Thoracic aorta (tissue), 2 donors: ENCODE results near the gene VIPR2. TPM values are rescaled to one million over a fixed set of nuclear protein-coding genes. Genes with fewer than 3 reads are reported as not detected.
"Not testable (repeated sequence)": the region's sequence is repeated elsewhere in the genome, so short reads cannot be mapped to it uniquely, and the experiment has no call there.

Source experiments
- ATAC-seq: fragments of 150-250 bp; one replicate; pipeline ENCODE4 v1.8.0; 2017; ENCODE audit warnings: low read depth; ENCODE audit not compliant: insufficient number of reproducible peaks, low FRiP score
- DNase-seq: peaks from one replicate; pipeline ENCODE4 v3.0.0-alpha.2; 2020; ENCODE audit warnings: low spot score
- H3K27ac ChIP-seq, 2 donors: fragments of 200-600 bp; sonication (generic); 1 replicate in 1 of 2; 2 replicates in 1 of 2; pipeline ENCODE4 v1.5.1; 2016; ENCODE audit warnings: mild to moderate bottlenecking in 2 of 2, moderate library complexity in 2 of 2
- H3K27me3 ChIP-seq: fragments of 200-600 bp; sonication (generic); replicated peaks from 2 replicates; pipeline ENCODE4 v1.6.0; 2016; ENCODE audit warnings: mild to moderate bottlenecking; ENCODE audit not compliant: insufficient read depth
- H3K36me3 ChIP-seq: fragments of 200-600 bp; sonication (generic); one replicate; pipeline ENCODE4 v1.5.1; 2016
- H3K4me1 ChIP-seq, 2 donors: fragments of 200-600 bp; sonication (generic); 1 replicate in 1 of 2; 2 replicates in 1 of 2; pipeline versions ENCODE4 v1.5.1 to v1.6.0; 2016; ENCODE audit warnings: low read depth in 2 of 2, mild to moderate bottlenecking in 1 of 2; ENCODE audit not compliant: control insufficient read depth in 1 of 2
- H3K4me3 ChIP-seq: fragments of 200-600 bp; sonication (generic); 2 replicates; pipeline ENCODE4 v1.5.1; 2016; ENCODE audit warnings: mild to moderate bottlenecking
- H3K9me3 ChIP-seq: fragments of 200-600 bp; sonication (generic); 2 replicates; pipeline ENCODE4 v1.5.1; 2016
- total RNA-seq, 2 donors: library from RNA; depleted of rRNA; stranded (reverse); fragments of >200 nt; gene quantifications; one replicate each; pipeline versions ENCODE4 v1.1.0 to v1.2.3, GENCODE V29; 2016
- TF ChIP-seq, protein P1 (sequence below): fragments of 200-600 bp; sonication (generic); IDR thresholded peaks from one replicate; pipeline ENCODE4 v1.5.1; 2019; ENCODE audit warnings: antibody characterized with exemption

The VIPR2 gene
- total RNA-seq, 2 donors from 2014 or later, result 18.3 to 29.5 TPM

DNA sequence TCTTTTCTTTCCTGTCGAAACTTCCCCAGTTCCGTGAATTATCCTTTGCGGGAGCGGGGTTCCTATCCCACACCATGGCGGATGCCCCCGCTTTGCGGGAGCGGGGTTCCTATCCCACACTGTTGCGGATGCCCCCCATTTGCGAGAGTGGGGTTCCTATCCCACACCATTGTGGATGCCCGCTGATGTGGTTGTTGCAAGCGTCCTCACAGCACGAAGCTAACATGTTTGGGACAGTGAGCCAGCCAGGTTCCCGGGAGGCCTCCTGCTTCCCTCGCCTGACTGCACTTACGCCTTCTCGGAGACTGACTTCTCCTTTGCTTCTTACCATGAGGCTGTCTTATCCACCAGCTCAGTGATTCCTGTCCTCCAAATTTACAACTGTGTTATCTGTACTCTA, 134.7 kb downstream of the VIPR2 start:
- H3K4me1 ChIP-seq, result peaks cover 38 to 45% of the 10 kb centered on the region in 2 donors
- H3K4me3 ChIP-seq, result no peak overlapping the region
- H3K27ac ChIP-seq, result no peak overlapping the region
- DNase-seq (no peak), ATAC-seq (no peak)
- H3K9me3 ChIP-seq, result no peaks in the 10 kb centered on the region
- TF ChIP-seq, protein P1, sequence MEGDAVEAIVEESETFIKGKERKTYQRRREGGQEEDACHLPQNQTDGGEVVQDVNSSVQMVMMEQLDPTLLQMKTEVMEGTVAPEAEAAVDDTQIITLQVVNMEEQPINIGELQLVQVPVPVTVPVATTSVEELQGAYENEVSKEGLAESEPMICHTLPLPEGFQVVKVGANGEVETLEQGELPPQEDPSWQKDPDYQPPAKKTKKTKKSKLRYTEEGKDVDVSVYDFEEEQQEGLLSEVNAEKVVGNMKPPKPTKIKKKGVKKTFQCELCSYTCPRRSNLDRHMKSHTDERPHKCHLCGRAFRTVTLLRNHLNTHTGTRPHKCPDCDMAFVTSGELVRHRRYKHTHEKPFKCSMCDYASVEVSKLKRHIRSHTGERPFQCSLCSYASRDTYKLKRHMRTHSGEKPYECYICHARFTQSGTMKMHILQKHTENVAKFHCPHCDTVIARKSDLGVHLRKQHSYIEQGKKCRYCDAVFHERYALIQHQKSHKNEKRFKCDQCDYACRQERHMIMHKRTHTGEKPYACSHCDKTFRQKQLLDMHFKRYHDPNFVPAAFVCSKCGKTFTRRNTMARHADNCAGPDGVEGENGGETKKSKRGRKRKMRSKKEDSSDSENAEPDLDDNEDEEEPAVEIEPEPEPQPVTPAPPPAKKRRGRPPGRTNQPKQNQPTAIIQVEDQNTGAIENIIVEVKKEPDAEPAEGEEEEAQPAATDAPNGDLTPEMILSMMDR, result no peak
- H3K27me3 ChIP-seq, result no peaks in the 10 kb centered on the region
- no peaks in the 10 kb centered on the region for H3K36me3 ChIP-seq

DNA sequence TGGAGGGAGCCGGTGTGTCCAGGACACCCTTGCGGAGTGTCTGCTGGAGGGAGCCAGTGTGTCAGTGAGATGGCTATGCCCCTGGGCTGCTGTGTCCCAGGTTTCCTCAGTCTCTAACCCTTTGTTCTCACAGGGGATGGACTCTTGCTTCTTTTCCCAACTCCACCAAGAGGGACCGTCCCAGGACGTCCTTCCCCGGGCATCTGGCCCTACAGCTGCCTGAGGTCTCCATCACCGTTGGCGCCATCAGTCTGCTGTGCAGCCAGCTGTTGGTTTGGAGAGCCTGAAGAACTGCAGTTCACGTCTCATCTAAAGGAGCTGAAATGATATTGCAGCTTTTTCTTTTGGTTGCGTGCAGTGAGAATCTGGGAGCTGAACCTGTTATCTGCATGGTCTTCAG, 136.2 kb downstream of the VIPR2 start:
- ATAC-seq (no peak), DNase-seq (no peak)
- no peaks in the 10 kb centered on the region for H3K27me3 ChIP-seq
- no peak overlapping the region for H3K27ac ChIP-seq
- no peaks in the 10 kb centered on the region for H3K9me3 ChIP-seq
- no peak overlapping the region for H3K4me3 ChIP-seq
- no peaks in the 10 kb centered on the region for H3K36me3 ChIP-seq
- TF ChIP-seq, protein P1, result no peak
- peaks cover 25 to 30% of the 10 kb centered on the region in 2 donors for H3K4me1 ChIP-seq

DNA sequence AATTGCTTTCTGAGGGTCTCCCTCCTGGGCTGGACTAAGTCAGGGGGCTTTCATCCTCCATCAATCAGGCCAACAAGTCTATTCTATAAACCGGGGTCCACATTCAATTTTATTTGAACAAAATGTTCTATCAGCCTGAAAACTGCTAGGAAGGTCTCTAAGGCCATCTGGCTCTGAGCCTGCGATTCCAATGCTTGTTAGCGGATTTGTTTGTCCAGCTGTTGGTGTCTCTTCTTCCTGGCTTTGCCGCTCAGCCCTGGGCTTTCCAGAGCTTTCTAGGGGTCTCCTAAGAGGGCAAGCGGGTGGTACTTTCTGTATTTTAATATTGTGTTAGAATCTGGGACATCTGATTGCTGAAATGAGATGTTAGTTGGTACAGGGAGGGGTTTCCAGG, 136.7 kb downstream of the VIPR2 start:
- Histone ChIP-seq H3K36me3 (no peaks in the 10 kb centered on the region), H3K4me3 (no peak overlapping the region), H3K27ac (no peak overlapping the region), H3K27me3 (no peaks in the 10 kb centered on the region), H3K9me3 (no peaks in the 10 kb centered on the region), H3K4me1 (peaks cover 21 to 26% of the 10 kb centered on the region in 2 donors)
- ATAC-seq (no peak), DNase-seq (no peak)
- TF ChIP-seq, protein P1, result no peak

- H3K27me3 ChIP-seq, result no peaks in the 10 kb centered on the region
- no peaks in the 10 kb centered on the region for H3K36me3 ChIP-seq
- H3K27ac ChIP-seq, result no peak overlapping the region
- no peaks in the 10 kb centered on the region for H3K9me3 ChIP-seq
- DNase-seq (no peak), ATAC-seq (no peak)
- peaks cover 19 to 20% of the 10 kb centered on the region in 2 donors for H3K4me1 ChIP-seq
- TF ChIP-seq, protein P1, result no peak
- no peak overlapping the region for H3K4me3 ChIP-seq
Measured at GRCh38 chr7:159007364-159007995, 137.2 kb downstream of the VIPR2 start.

DNA sequence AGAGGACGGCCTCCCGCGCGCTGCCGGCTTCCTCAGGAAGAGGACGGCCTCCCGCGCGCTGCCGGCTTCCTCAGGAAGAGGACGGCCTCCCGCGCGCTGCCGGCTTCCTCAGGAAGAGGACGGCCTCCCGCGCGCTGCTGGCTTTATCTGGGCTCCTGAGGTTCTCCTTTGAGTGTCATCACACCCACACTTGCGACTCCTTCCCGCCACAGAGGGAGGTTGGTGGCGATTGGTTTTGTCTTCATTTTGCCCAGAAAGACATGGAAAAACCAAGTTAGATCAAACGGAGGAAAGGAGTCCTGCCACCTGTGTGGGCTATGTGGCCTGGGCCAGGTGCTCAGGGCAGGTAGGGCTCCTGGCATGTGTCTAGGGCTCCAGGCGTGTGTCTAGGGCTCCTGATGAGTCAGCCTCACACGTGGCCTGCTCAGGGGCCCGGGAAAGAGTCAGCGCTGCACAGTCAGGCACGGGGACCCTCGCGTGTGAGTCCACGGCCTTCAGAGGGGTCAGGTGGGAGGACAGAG, 138.0 kb downstream of the VIPR2 start:
- Histone ChIP-seq H3K36me3 (no peaks in the 10 kb centered on the region), H3K4me1 (peaks cover 12% of the 10 kb centered on the region in 2 donors), H3K4me3 (no peak overlapping the region), H3K9me3 (no peaks in the 10 kb centered on the region), H3K27me3 (no peaks in the 10 kb centered on the region), H3K27ac (no peak overlapping the region)
- TF ChIP-seq, protein P1, result no peak
- DNase-seq, result no peak
- ATAC-seq, result no peak

GRCh38 chr7:159006022-159006609, 138.6 kb downstream of the VIPR2 start:
- H3K27me3 ChIP-seq, DNase-seq, H3K27ac ChIP-seq, H3K36me3 ChIP-seq, H3K4me3 ChIP-seq, H3K9me3 ChIP-seq, ATAC-seq, H3K4me1 ChIP-seq: not testable (repeated sequence)
